Stimulated activated effector memory CD8-positive, alpha-beta T cell treated with anti-CD3 and anti-CD28 coated beads, Interleukin-12 subunit alpha, Interleukin-12 subunit beta, amount 100 ng/mL, for 72 hours (primary cell): Measurements from ENCODE around the gene LIN9.
"Not testable (repeated sequence)": the region's sequence is repeated elsewhere in the genome, so short reads cannot be mapped to it uniquely, and the experiment has no call there.

Source experiments
- ATAC-seq: fragments of 150-1000 bp; cut with Tn5 transposase; 2 replicates; pipeline ENCODE4 v1.10.0; 2021
- DNase-seq, 2 donors: peaks; one replicate each; pipeline ENCODE4 v3.0.0; 2021 to 2022; ENCODE audit warnings: low spot score in 2 of 2
- H3K27ac Mint-ChIP-seq: one replicate; pipeline ENCODE4 v1.8.0; 2022; ENCODE audit warnings: mild to moderate bottlenecking, mixed read lengths
- H3K36me3 Mint-ChIP-seq: one replicate; pipeline ENCODE4 v1.8.0; 2022; ENCODE audit warnings: mild to moderate bottlenecking, mixed read lengths
- H3K4me1 Mint-ChIP-seq: one replicate; pipeline ENCODE4 v1.8.0; 2022; ENCODE audit warnings: mixed read lengths
- H3K4me3 Mint-ChIP-seq: one replicate; pipeline ENCODE4 v1.8.0; 2022; ENCODE audit warnings: mild to moderate bottlenecking, mixed read lengths
- H3K9me3 Mint-ChIP-seq: one replicate; pipeline ENCODE4 v1.8.0; 2022; ENCODE audit warnings: mixed read lengths

Gene LIN9, protein sequence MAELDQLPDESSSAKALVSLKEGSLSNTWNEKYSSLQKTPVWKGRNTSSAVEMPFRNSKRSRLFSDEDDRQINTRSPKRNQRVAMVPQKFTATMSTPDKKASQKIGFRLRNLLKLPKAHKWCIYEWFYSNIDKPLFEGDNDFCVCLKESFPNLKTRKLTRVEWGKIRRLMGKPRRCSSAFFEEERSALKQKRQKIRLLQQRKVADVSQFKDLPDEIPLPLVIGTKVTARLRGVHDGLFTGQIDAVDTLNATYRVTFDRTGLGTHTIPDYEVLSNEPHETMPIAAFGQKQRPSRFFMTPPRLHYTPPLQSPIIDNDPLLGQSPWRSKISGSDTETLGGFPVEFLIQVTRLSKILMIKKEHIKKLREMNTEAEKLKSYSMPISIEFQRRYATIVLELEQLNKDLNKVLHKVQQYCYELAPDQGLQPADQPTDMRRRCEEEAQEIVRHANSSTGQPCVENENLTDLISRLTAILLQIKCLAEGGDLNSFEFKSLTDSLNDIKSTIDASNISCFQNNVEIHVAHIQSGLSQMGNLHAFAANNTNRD

DNA sequence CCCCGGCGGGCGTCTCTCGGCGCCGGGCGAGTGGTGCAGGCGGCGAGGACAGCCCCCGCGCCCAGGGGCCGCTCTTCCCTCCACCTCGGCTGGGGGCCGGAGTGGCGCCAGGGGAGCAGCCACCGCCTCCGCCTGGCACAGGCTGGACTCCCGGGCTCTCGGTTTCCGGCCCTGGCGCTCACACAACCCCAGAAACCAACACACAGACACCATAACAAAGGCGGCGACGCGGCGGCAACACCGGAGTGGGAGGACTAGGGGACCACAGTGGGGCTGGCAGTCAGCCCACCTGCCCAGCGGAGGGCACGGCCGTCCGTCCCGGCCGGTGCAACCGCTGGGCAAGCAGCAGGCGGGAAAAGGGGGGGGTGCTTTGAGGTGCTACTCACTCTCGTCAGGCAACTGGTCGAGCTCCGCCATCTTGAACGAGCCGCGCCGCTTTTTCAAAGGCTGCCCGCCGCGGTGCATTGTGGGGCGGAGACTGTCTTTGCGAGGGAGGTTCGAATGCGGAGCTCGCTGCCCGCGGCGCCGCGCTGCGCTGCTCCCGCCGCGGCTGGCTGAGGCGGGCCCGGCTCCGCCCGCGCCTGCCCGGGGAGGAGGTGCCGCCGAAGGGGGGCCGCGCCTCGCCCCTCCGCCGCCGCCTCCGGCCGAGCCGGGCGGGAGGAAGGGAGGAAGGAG, at the start of gene LIN9:
LIN9 (minus strand) TSS at position 442 of the 675 bp plus-strand sequence; CDS start at position 417, 25 bp downstream.
- Mint-ChIP-seq H3K27ac (peak within 1 kb of the TSS; percentile 88), H3K4me3 (peak within 1 kb of the TSS; percentile 77), H3K36me3 (no peaks in the 10 kb centered on the region), H3K4me1 (peaks cover 17% of the 10 kb centered on the region), H3K9me3 (no peaks in the 10 kb centered on the region)
- DNase-seq (peak; percentile 91 to 97), ATAC-seq (peak; percentile 92)

DNA sequence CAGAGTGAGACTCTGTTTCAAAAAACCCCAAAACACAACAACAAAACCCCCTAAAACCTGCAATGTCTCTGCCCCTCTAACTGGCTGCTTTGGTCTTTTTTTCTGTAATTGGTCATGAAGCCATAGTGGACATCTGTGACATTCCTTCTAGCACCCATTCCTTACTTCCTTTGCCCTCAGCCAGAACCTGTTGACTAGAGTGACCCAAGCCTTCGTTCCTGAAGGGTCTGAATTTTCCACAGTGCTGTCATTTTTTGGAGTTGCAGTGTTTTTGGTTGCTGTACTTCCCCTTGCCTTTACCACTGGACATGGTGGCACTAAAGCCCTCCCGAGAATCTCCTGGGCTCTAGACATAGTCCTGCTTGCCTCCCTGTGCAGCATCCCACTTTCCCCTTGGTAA, 48.5 kb upstream of the LIN9 start:
- Mint-ChIP-seq H3K4me1 (no peaks in the 10 kb centered on the region), H3K9me3 (no peaks in the 10 kb centered on the region), H3K27ac (no peak overlapping the region), H3K36me3 (peaks cover 56% of the 10 kb centered on the region), H3K4me3 (no peak overlapping the region)
- ATAC-seq (no peak), DNase-seq (no peak)

DNA sequence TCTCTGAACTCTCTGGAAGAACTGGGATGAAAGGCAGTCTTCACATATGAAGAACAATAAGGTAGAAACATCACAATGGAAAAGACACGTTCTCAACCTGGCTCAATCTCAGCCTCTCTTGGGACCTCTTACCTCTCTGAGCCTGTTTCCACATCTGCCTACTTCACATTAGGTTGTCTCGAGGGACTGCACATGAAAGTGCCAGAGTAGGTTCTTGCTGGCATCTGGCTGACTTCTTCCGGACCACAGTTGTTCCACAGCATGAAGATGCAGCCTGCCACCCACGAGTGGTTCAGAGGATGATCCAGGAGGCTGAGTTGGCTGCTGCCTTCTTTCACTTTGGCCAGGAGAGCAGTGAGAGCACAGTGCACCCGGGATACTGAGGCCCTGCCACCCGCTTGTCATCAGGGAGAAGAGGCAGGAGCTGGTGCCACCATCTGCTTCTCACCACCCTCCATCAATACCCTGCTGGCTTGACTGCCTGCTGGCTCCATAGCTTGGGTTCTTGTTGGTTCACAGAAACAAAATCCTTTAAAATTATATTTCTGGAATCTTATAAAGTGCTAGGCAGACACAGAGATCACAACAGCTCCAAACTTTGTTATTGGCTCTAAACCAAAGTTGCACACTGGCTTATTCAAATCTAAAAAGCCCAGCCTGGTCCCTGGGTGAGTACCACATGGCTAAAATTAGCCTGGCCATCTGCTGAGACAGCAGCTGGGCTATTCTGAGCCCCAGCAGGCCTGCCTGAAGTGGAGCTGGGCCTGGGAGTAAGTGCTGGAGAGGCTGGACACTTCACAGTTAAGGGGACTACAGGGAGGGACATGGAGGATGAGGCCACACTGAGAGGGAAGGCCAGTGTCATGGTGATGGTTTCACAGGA, 46.9 kb upstream of the LIN9 start:
- no peak overlapping the region for H3K4me3 Mint-ChIP-seq
- H3K27ac Mint-ChIP-seq, result peak overlapping the region; percentile 19
- no peaks in the 10 kb centered on the region for H3K4me1 Mint-ChIP-seq
- H3K9me3 Mint-ChIP-seq, result no peaks in the 10 kb centered on the region
- ATAC-seq (peak; percentile 17), DNase-seq (no peak)
- peaks cover 41% of the 10 kb centered on the region for H3K36me3 Mint-ChIP-seq

DNA sequence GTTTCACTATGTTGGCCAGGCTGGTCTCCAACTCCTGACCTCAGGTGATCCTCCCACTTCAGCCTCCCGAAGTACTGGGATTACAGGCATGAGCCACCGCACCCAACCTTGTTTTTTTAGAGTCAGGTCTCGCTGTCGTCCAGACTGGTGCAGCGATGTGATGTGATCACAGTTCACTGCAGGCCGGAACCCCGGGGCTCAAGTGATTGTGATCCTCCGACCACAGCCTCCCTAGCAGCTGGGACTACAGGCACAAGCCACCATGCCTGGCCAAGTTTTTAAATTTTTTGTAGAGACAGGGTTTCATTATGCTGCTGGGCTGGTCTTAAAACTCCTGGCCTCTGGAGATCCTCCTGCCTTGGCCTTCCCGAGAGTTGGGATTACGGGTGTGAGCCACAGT, 46.1 kb upstream of the LIN9 start:
- DNase-seq (no peak), ATAC-seq (no peak)
- H3K36me3 Mint-ChIP-seq, result peaks cover 32% of the 10 kb centered on the region
- no peaks in the 10 kb centered on the region for H3K9me3 Mint-ChIP-seq
- H3K4me3 Mint-ChIP-seq, result no peak overlapping the region
- peak overlapping the region; percentile 19 for H3K27ac Mint-ChIP-seq
- H3K4me1 Mint-ChIP-seq, result no peaks in the 10 kb centered on the region

DNA sequence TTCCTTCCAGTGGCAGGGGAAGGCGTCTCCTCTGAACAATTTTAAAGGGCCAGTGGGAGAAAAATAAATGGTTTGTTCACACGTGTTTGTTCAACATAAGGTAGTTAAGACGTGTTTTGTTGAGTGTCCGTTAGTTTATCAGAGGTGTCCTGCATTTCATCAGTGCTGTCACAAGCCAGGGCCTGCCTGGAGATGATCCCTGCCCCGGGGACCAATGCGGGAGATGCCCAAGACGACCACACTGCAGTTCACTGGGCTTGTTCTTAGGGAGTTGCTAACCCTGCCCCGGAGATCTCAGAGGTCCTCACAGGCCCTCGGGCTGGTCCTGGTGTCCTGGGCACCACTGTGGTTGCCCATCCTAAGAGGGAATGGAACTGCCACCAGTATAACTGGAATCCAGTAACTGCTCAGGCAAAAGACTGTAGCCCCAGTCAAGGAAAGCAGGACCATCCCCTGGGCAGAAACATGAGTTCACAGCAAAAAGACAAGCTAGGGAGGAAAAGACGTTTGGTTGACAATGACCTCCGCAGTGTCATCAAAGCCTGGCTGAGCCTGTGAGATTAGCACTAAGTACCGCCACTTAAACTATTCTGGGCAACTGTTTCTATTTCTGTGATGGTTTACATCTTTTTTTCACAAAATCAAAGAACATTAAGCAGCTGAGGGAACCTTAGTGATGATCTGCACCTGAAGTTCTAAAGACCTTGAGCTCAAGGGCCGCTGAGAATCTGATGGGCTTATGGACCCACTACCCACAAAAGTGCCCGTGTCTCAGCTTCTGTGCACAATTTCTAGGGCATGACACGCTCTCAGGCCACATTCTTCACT, 44.9 kb upstream of the LIN9 start:
- no peak overlapping the region for H3K4me3 Mint-ChIP-seq
- no peaks in the 10 kb centered on the region for H3K4me1 Mint-ChIP-seq
- H3K36me3 Mint-ChIP-seq, result peaks cover 21% of the 10 kb centered on the region
- H3K27ac Mint-ChIP-seq, result no peak overlapping the region
- no peak for ATAC-seq
- no peak for DNase-seq
- no peaks in the 10 kb centered on the region for H3K9me3 Mint-ChIP-seq

DNA sequence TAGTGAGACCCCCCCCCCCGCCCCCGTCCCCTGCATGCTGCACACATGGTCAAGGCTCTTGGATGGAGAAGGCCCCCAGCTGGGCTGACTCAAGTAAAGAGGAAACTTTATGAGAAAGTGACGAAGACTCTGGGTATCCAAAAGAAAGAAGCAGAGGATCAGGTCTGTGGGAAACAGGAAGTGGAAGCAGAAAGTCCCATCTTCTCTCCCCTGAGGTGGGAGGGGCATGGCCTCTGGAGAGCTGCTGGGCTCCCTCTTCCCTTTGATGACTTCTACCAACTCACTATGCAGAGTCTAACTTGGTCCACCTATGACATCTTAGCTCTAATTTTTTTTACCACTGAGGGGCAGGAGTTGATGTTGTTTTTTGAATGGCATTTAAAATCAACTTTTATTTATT, 42.7 kb upstream of the LIN9 start:
- no peak for DNase-seq
- no peaks in the 10 kb centered on the region for H3K4me1 Mint-ChIP-seq
- H3K4me3 Mint-ChIP-seq, result no peak overlapping the region
- no peak for ATAC-seq
- H3K9me3 Mint-ChIP-seq, result no peaks in the 10 kb centered on the region
- no peaks in the 10 kb centered on the region for H3K36me3 Mint-ChIP-seq
- H3K27ac Mint-ChIP-seq, result no peak overlapping the region

DNA sequence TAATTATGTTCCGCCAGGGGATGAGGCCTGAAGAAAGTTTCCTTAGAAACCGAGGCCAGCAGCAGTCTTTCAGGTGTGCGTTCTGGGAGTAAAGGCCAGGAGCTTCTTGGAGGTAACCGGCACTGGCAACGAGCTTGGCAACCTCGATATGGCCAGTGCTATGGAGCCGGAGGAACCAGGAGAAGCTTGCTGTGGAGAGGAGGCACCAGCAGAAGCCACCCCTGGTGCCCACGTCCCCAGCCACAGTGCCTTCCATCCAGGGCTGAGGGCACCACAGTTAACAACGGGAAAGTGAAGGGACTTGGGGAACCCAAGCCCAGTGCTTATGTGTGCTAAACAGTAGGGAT, 41.5 kb upstream of the LIN9 start:
- H3K4me1 Mint-ChIP-seq, result no peaks in the 10 kb centered on the region
- ATAC-seq (no peak), DNase-seq (no peak)
- H3K4me3 Mint-ChIP-seq, result no peak overlapping the region
- peak overlapping the region; percentile 43 for H3K27ac Mint-ChIP-seq
- H3K9me3 Mint-ChIP-seq, result no peaks in the 10 kb centered on the region
- no peaks in the 10 kb centered on the region for H3K36me3 Mint-ChIP-seq

DNA sequence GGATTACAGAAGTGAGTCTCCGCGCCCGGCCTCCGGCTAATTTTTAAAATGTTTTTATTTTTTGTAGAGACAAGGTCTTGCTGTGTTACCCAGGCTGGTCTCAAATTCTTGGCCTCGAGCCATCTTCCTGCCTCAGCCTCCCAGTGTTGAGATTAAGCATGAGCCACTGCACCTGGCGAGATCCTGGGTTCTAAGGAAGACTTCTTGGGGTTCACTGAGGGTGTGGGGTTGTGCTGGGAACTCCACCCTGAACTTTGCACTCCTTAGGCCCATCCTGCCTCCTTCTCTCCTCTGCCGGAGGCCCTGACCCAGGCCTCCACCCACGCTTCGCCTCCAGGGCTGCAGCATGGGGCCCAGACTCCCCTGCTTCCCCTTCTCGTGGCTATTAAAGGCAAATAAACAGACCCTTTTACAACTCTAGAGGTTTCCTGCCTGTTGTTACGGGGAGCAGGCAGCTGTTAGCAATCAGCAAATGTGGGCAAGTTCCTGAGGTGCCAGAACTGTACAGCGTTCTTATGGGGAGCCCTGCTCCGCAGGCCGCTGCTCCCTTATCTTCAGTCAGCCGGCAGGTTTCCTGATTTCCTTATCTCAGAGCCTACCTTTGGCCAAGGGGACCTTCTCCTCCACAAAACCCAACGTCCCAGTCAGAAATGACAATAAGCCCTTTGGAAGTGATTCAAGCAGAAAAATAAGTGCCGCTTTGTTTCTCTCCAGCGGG, 41.0 kb upstream of the LIN9 start:
- no peaks in the 10 kb centered on the region for H3K4me1 Mint-ChIP-seq
- H3K36me3 Mint-ChIP-seq, result no peaks in the 10 kb centered on the region
- peak overlapping the region; percentile 43 for H3K27ac Mint-ChIP-seq
- H3K4me3 Mint-ChIP-seq, result no peak overlapping the region
- ATAC-seq (no peak), DNase-seq (no peak)
- H3K9me3 Mint-ChIP-seq, result no peaks in the 10 kb centered on the region

DNA sequence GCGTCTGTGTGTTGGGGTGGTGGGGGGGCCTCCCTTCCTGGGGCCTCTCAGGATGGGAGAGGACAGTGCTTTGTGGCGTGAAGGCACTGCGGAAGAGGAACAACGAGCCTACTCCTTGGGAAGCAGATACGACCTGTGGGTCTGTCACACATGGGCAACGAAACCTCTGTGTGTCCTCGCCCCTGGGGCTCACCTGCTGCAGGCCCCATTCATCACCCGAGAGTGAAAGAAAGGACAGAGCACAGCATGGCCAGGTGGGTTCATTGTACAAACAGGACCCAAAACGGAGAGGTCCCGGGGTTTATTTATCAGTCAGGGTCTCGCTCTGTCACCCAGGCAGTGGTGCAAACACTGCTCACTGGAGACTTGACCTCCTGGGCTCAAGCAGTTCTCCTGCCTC, 40.1 kb upstream of the LIN9 start:
- H3K27ac Mint-ChIP-seq, result no peak overlapping the region
- DNase-seq (no peak), ATAC-seq (no peak)
- no peaks in the 10 kb centered on the region for H3K4me1 Mint-ChIP-seq
- H3K9me3 Mint-ChIP-seq, result no peaks in the 10 kb centered on the region
- H3K4me3 Mint-ChIP-seq, result no peak overlapping the region
- no peaks in the 10 kb centered on the region for H3K36me3 Mint-ChIP-seq

DNA sequence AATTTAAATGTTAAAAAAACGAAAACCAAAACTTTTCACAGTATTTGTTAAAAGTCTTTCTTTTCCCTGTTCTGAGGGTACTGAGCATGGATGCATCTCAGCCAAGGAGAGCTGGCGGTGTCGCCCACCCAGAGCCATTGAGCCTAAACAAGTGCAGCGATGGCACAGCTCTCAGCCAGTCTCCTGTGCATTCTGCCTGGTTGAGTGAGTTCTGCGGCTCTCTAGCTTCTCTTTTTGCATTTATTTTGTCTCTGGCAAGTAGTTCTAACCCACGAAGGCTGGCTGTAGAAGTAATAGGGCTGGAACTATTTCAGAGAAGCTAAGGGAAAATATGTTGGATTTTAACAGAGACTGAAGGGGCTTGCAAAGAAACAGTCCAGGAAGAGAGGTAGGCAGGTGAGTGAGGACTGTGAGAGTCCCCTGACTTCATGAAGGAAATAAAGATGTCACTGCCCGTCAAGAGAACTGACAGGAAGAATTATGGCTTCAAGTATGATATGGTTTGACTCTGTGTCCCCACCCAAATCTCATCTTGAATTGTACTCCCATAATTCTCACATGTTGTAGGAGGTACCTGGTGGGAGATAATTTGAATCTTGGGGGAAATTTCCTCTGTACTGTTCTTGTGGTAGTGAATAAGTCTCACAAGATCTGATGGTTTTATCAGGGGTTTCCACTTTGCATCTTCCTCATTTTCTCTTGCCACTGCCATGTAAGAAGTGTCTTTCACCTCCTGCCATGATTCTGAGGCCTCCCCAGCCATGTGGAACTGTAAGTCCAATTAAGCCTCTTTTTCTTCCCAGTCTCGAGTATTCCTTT, 35.7 kb upstream of the LIN9 start:
- H3K9me3 Mint-ChIP-seq, result peaks cover 6% of the 10 kb centered on the region
- no peak overlapping the region for H3K27ac Mint-ChIP-seq
- H3K4me1 Mint-ChIP-seq, result no peaks in the 10 kb centered on the region
- DNase-seq, result no peak
- H3K36me3 Mint-ChIP-seq, result no peaks in the 10 kb centered on the region
- H3K4me3 Mint-ChIP-seq, result no peak overlapping the region
- no peak for ATAC-seq

DNA sequence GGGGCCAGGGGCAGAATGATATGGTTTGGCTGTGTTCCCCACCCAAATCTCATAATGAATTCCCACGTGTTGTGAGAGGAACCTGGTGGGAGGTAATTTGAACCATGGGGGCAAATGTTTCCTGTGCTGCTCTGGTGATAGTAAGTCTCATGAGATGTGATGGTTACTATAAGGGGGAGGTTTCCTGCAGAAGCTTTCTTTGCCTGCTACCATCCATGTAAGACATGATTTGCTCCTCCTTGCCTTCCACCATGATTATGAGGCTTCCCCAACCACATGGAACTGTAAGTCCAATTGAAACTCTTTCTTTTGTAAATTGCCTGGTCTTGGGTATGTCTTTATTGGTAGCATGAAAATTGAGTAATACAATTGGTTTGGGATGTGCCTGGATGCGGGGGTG, 33.7 kb upstream of the LIN9 start:
- Mint-ChIP-seq H3K9me3 (peaks cover 6% of the 10 kb centered on the region), H3K4me1 (no peaks in the 10 kb centered on the region), H3K4me3 (no peak overlapping the region), H3K27ac (no peak overlapping the region), H3K36me3 (no peaks in the 10 kb centered on the region)
- no peak for DNase-seq
- ATAC-seq, result no peak

DNA sequence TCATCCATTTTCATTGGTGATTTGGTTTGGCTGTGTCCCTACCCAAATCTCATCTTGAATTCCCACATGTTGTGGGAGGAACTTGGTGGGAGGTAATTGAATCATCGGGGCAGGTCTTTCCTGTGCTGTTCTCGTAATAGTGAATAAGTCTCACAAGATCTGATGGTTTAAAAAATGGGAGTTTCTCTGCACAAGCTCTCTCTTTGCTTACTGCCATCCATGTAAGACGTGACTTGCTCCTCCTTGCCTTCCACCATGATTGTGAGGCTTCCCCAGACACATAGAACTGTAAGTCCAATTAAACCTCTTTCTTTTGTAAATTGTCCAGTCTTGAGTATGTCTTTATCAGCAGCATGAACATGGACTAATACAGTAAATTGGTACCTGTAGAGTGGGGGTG, 31.1 kb upstream of the LIN9 start:
- H3K9me3 Mint-ChIP-seq, DNase-seq, H3K4me1 Mint-ChIP-seq, H3K27ac Mint-ChIP-seq, ATAC-seq, H3K4me3 Mint-ChIP-seq, H3K36me3 Mint-ChIP-seq: not testable (repeated sequence)

DNA sequence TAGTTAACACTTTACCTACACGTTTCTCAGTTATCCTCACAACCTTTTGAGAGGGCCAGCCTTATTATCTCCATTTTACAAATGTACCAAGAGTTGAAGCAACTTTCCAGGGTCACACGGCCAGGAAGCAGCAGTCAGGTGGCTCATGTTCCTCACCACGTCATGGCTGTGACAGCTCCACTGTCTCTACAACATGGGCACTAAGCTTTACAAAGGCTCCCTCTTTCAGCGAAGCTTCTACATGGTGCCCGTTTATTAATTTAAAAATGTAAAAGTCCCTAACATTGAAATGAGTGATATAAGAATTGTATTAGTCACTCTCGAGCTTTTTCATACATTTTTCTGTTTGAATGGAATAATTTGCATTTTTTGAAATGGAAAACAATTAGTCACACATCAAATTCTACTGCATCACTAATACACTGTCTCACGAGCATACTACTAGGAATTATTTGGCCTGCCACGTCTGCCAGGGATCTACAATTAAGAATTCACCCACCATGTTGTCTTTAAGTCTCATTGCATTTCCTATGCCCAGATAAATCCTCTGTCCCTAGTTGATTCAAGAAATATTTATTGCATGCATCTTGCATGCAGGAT, 28.4 kb upstream of the LIN9 start:
- ATAC-seq (peak; percentile 63), DNase-seq (no peak)
- Mint-ChIP-seq H3K36me3 (no peaks in the 10 kb centered on the region), H3K27ac (no peak overlapping the region), H3K4me1 (peaks cover 12% of the 10 kb centered on the region), H3K4me3 (no peak overlapping the region), H3K9me3 (peaks cover 6% of the 10 kb centered on the region)
